ENCODE results near the gene PERCC1. TPM values are rescaled to one million over a fixed set of nuclear protein-coding genes. Genes with fewer than 3 reads are reported as not detected.

PERCC1 gene
- total and polyA plus RNA-seq, 2 donors (not counting 1 experiment from before 2014, with no cell fraction given) = not detected

GRCh38 chr16:1457489-1458245 is 26.8 kb downstream of the PERCC1 start:
- no peaks in the 10 kb centered on the region for H4K20me1 ChIP-seq (ENCODE audit: control insufficient read depth, extremely low read depth, insufficient read depth, low read length)
- TF ChIP-seq CTCF (conservative IDR thresholded peaks at IDR 0.05 in 1 of 2, IDR thresholded peaks at IDR 0.05 in 1 of 2; ENCODE audit: low read depth in 1 of 2, low read length in 2 of 2) (no peak), EZH2 (IDR thresholded peaks at IDR 0.05; ENCODE audit: low read length, missing control alignments) (no peak)
- no peak for DNase-seq (ENCODE audit: low read depth in 2 of 2)
- no peaks in the 10 kb centered on the region for H3K27me3 ChIP-seq (ENCODE audit: control insufficient read depth, insufficient read depth, low read length)
- H3K9me3 ChIP-seq (ENCODE audit: control insufficient read depth, insufficient read depth, low read depth, low read length) = no peaks in the 10 kb centered on the region
- no peak overlapping the region for H3K9ac ChIP-seq (ENCODE audit: insufficient read depth, low read length)
- no peaks in the 10 kb centered on the region for H3K4me1 ChIP-seq (ENCODE audit: control insufficient read depth, extremely low read depth, insufficient read depth, low read length)
- H3K4me3 ChIP-seq (replicated peaks in 1 of 4; ENCODE audit: control extremely low read depth in 1 of 4, insufficient read depth in 1 of 4, low read depth in 3 of 4, low read length in 4 of 4) = no peak overlapping the region
- H3K27ac ChIP-seq (ENCODE audit: insufficient read depth, low read length) = no peak overlapping the region
- no peaks in the 10 kb centered on the region for H3K79me2 ChIP-seq (ENCODE audit: control insufficient read depth, insufficient read depth, low read length)
- H3K36me3 ChIP-seq (ENCODE audit: control insufficient read depth, insufficient read depth, low read length) = peaks cover 15% of the 10 kb centered on the region
- no peak overlapping the region for H2AFZ ChIP-seq (ENCODE audit: low read length)
- H3K4me2 ChIP-seq (ENCODE audit: extremely low read depth, insufficient read depth, low read length) = no peak overlapping the region

- H3K36me3 ChIP-seq (ENCODE audit: control insufficient read depth, insufficient read depth, low read length) = peaks cover 15% of the 10 kb centered on the region
- no peaks in the 10 kb centered on the region for H3K9me3 ChIP-seq (ENCODE audit: control insufficient read depth, insufficient read depth, low read depth, low read length)
- H3K4me2 ChIP-seq (ENCODE audit: extremely low read depth, insufficient read depth, low read length) = no peak overlapping the region
- no peak overlapping the region for H3K9ac ChIP-seq (ENCODE audit: insufficient read depth, low read length)
- H3K4me1 ChIP-seq (ENCODE audit: control insufficient read depth, extremely low read depth, insufficient read depth, low read length) = no peaks in the 10 kb centered on the region
- H3K4me3 ChIP-seq (replicated peaks in 1 of 4; ENCODE audit: control extremely low read depth in 1 of 4, insufficient read depth in 1 of 4, low read depth in 3 of 4, low read length in 4 of 4) = no peak overlapping the region
- TF ChIP-seq CTCF (conservative IDR thresholded peaks at IDR 0.05 in 1 of 2, IDR thresholded peaks at IDR 0.05 in 1 of 2; ENCODE audit: low read depth in 1 of 2, low read length in 2 of 2) (no peak), EZH2 (IDR thresholded peaks at IDR 0.05; ENCODE audit: low read length, missing control alignments) (no peak)
- no peaks in the 10 kb centered on the region for H3K27me3 ChIP-seq (ENCODE audit: control insufficient read depth, insufficient read depth, low read length)
- DNase-seq (ENCODE audit: low read depth in 2 of 2) = peak in 1 of 2 donors; percentile 5
- H2AFZ ChIP-seq (ENCODE audit: low read length) = no peak overlapping the region
- H4K20me1 ChIP-seq (ENCODE audit: control insufficient read depth, extremely low read depth, insufficient read depth, low read length) = no peaks in the 10 kb centered on the region
- no peaks in the 10 kb centered on the region for H3K79me2 ChIP-seq (ENCODE audit: control insufficient read depth, insufficient read depth, low read length)
- H3K27ac ChIP-seq (ENCODE audit: insufficient read depth, low read length) = no peak overlapping the region
Measured at GRCh38 chr16:1458336-1458976, 27.6 kb downstream of the PERCC1 start.

GRCh38 chr16:1458977-1459341 is 28.1 kb downstream of the PERCC1 start:
- Histone ChIP-seq H2AFZ (ENCODE audit: low read length) (no peak overlapping the region), H4K20me1 (ENCODE audit: control insufficient read depth, extremely low read depth, insufficient read depth, low read length) (no peaks in the 10 kb centered on the region), H3K36me3 (ENCODE audit: control insufficient read depth, insufficient read depth, low read length) (peaks cover 15% of the 10 kb centered on the region), H3K9ac (ENCODE audit: insufficient read depth, low read length) (no peak overlapping the region), H3K4me2 (ENCODE audit: extremely low read depth, insufficient read depth, low read length) (no peak overlapping the region), H3K27ac (ENCODE audit: insufficient read depth, low read length) (no peak overlapping the region), H3K9me3 (ENCODE audit: control insufficient read depth, insufficient read depth, low read depth, low read length) (no peaks in the 10 kb centered on the region), H3K27me3 (ENCODE audit: control insufficient read depth, insufficient read depth, low read length) (no peaks in the 10 kb centered on the region), H3K4me3 (replicated peaks in 1 of 4; ENCODE audit: control extremely low read depth in 1 of 4, insufficient read depth in 1 of 4, low read depth in 3 of 4, low read length in 4 of 4) (no peak overlapping the region), H3K4me1 (ENCODE audit: control insufficient read depth, extremely low read depth, insufficient read depth, low read length) (no peaks in the 10 kb centered on the region), H3K79me2 (ENCODE audit: control insufficient read depth, insufficient read depth, low read length) (no peaks in the 10 kb centered on the region)
- TF ChIP-seq CTCF (conservative IDR thresholded peaks at IDR 0.05 in 1 of 2, IDR thresholded peaks at IDR 0.05 in 1 of 2; ENCODE audit: low read depth in 1 of 2, low read length in 2 of 2) (no peak), EZH2 (IDR thresholded peaks at IDR 0.05; ENCODE audit: low read length, missing control alignments) (no peak)
- DNase-seq (ENCODE audit: low read depth in 2 of 2) = no peak
